Activated T-cell treated with anti-CD3 and anti-CD28 coated beads, Interleukin-2, amount 50 U/mL, for 4 hours (primary cell): Measurements from ENCODE around the gene MIGA2. TPM values are rescaled to one million over a fixed set of nuclear protein-coding genes. Genes with fewer than 3 reads are reported as not detected.
A peak's percentile ranks its signal among the peaks of the same experiment; 100 is the strongest.

Source experiments
- ATAC-seq, 2 donors: fragments of 200-7000 bp; cut with Tn5 transposase; one replicate each; pipeline ENCODE4 v1.10.0; 2021
- DNase-seq: peaks from one replicate; pipeline ENCODE4 v3.0.0-alpha.2; 2020
- H3K27me3 Mint-ChIP-seq: one replicate; pipeline ENCODE4 v1.8.0; 2021; ENCODE audit warnings: low read depth, mixed read lengths
- H3K36me3 Mint-ChIP-seq: one replicate; pipeline ENCODE4 v1.8.0; 2022; ENCODE audit warnings: mixed read lengths; ENCODE audit not compliant: insufficient read depth
- H3K4me1 Mint-ChIP-seq: one replicate; pipeline ENCODE4 v1.8.0; 2021; ENCODE audit warnings: low read depth, mixed read lengths
- H3K4me3 Mint-ChIP-seq: one replicate; pipeline ENCODE4 v1.8.0; 2021; ENCODE audit warnings: mild to moderate bottlenecking, moderate library complexity, mixed read lengths
- H3K9me3 Mint-ChIP-seq: one replicate; pipeline ENCODE4 v1.8.0; 2021; ENCODE audit warnings: mixed read lengths
- total RNA-seq, 3 donors: library from RNA; stranded (reverse); gene quantifications; one replicate each; pipeline ENCODE4 v1.2.1, GENCODE V29; 2021

Gene MIGA2
- total RNA-seq, 3 donors from 2014 or later = 42.4 to 50.9 (median 46.6) TPM

DNA sequence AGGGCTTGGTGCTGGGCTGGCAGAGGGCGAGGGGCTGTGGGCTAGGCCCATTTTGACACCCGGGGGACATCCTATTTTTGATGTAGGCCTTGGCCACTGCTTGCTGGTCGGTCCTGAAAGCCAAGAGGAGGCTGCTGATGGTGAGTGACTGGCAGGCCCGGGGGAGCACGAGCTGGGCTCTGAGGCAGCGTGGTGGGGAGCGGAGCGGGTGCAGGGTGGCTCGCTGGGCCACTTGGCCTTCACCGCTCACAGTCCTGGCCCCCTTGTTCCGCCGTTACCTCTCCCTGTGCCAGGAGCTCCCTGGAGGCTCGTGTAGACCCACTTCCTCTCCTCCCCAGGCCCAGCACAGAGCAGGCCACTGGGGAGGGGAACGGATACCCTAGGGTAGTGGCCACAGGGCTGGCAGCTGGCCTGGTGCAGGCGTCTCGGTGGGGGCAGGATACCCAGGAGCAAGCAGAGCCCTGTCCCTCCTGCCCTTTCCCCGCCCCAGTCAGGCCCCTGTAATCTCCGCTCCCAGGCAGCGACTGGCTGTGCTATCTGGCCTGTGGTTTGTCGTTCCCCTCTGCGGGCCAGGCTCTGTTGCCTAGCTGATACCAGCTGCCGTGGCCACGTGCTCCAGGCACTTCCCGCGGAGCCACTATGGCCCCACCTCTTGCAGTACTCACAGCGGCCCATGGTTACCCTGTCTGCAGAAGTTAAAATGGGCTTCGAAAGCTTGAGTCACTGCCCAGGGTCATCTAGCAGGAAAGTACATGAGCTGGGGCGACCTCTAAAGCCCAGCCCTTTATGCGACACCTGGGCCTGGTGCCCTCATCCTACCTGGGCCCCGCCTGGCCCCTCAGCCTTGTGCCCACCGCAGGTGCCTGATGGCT lies 32.8 kb downstream of the MIGA2 start:
- Mint-ChIP-seq H3K36me3 (no peaks in the 10 kb centered on the region), H3K9me3 (no peaks in the 10 kb centered on the region), H3K4me1 (peaks cover 31% of the 10 kb centered on the region), H3K27me3 (no peaks in the 10 kb centered on the region), H3K4me3 (peak overlapping the region; percentile 37)
- DNase-seq (peak; percentile 37), ATAC-seq (peak; percentile 84 to 85)

DNA sequence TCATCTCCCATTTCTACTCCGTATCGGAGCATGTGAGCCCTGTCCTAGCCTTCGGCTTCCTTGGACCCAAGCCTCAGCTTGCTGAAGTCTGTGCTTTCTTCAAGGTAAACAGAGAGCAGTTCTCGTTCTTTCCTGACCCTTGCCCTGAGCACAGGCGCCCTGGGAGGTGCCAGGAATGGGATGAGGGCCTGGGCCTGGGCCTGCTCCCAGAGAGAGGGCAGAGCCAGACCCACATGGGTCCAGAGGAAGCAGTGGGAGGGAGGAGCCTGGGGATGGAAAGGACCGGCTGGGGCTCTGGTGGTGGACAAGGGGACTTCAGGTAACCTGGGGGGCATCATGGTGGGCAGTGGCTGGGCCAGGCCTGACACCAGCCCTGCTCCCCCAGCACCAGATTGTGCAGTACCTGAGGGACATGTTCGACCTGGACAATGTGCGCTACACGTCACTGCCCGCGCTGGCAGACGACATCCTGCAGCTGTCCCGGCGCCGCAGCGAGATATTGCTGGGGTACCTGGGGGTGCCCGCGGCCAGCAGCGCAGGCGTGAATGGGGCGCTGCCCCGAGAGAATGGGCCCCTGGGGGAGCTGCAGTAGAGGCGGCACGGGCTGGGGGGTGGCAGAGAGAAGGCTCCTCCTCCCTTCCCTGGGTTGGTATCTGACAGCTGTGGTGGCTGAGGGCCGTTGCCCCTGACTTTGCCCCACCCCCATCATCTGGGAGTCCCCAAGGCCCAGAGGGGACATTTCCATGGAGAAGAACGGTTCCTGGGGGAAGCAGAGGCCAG lies 33.6 kb downstream of the MIGA2 start:
- Mint-ChIP-seq H3K36me3 (no peaks in the 10 kb centered on the region), H3K4me1 (peaks cover 32% of the 10 kb centered on the region), H3K9me3 (no peaks in the 10 kb centered on the region), H3K4me3 (no peak overlapping the region), H3K27me3 (no peaks in the 10 kb centered on the region)
- no peak for DNase-seq
- no peak for ATAC-seq

DNA sequence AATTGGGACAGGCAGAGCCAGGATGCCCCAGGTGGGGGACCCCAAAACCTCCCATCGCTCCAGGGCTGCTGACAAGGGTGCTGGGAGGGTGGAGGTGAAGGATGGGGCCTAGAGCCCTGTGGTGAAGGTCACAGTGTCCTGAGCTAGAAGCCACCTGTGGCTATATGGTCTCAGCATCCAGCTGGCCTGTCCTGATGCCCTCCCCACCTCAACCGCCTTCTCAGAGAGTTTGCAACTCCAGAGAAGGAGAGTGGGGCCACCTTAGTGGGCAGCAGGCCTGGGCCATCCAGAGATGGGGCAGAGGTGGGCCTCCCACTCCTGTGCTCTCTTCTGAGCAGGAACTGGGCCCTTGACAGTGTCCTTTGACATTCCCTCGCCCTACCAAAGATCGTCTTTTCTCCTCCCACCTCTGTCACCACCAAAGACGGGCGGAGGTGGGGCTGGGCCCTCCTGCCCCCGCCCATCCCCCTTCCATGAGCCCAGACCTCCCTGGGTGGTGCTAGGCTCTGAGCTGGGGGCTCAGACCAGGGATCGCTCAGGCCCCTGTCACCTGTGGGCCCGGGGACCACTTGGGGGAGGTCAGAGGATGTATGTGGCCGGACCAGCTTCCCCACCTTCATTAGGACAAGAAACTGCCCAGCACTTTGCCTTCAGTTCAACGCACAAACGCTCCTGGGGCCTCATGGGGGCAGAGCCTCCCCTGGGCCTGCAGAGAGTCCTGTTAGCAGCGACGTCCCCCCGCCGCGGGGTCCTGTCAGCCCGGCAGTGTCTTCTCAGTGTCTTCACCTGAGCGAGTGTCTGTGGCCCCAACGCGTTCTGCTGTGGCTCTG lies 34.5 kb downstream of the MIGA2 start:
- H3K9me3 Mint-ChIP-seq = no peaks in the 10 kb centered on the region
- H3K4me3 Mint-ChIP-seq = no peak overlapping the region
- DNase-seq (no peak), ATAC-seq (no peak)
- no peaks in the 10 kb centered on the region for H3K27me3 Mint-ChIP-seq
- no peaks in the 10 kb centered on the region for H3K36me3 Mint-ChIP-seq
- H3K4me1 Mint-ChIP-seq = peaks cover 32% of the 10 kb centered on the region

DNA sequence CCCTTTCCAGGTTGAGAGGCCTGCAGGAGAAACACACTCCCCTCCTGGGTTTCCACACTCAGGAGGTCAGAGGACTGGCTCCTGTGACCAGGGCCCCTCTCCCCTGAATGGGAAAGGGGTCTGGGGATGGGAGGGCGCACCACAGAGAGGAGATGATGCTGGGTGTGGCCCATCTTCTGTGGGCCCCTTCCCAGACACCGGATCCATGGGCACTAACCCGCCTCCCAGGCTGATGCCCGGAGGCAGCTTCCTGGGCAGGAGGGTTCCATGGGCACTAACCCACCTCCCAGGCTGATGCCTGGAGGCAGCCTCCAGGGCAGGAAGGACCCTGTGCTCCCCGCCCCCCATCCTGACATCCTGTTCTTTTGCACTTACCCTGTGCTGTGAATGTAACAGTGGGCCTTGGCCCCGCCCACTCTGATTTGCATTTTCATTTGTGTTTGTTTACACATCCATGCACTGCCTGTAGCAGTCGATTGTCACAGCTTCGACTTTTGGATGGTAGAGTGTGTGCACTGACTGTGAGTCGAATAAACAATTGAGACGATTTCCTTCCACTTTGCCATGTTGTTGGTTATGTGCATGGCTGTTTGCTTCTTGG lies 35.2 kb downstream of the MIGA2 start:
- H3K9me3 Mint-ChIP-seq = no peaks in the 10 kb centered on the region
- no peak overlapping the region for H3K4me3 Mint-ChIP-seq
- ATAC-seq (no peak), DNase-seq (no peak)
- no peaks in the 10 kb centered on the region for H3K27me3 Mint-ChIP-seq
- H3K36me3 Mint-ChIP-seq = no peaks in the 10 kb centered on the region
- peaks cover 32% of the 10 kb centered on the region for H3K4me1 Mint-ChIP-seq

DNA sequence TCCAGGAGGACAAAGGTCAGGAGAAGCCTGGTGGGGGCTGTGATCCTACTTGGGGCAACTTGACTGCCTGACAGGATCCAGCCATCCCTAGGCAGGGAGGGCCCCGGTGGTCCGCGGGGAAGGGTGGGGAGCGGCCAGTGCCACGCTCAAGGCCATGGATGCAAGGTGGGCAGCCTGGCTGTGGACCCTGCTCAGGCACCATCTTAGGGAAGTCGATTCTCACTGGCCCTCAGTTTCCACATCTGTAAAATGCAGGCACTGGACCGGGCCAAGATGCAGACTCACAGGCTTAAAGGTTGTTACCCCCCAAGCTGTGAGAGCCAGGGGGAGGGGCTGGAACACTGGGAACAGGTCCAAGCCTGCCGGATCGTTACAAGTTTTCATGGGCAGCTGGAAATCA lies 35.7 kb downstream of the MIGA2 start:
- no peaks in the 10 kb centered on the region for H3K27me3 Mint-ChIP-seq
- H3K36me3 Mint-ChIP-seq = no peaks in the 10 kb centered on the region
- DNase-seq = no peak
- H3K4me1 Mint-ChIP-seq = peaks cover 32% of the 10 kb centered on the region
- H3K9me3 Mint-ChIP-seq = no peaks in the 10 kb centered on the region
- no peak overlapping the region for H3K4me3 Mint-ChIP-seq
- ATAC-seq = no peak

DNA sequence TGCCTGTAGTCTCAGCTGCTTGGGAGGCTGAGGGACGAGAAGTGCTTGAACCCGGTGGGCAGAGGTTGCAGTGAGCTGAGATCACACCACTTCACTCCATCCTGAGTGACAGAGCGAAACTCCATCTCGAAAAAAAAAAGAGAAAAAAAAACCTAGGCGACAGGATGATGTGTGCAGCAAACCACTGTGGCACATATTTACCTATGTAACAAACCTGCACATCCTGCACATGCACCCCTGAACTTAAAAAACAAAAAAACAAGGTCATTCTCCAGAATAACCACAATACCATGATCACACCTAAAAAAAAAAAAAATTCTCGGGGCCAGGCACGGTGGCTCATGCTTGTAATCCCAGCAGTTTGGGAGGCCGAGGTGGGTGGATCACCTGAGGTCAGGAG lies 37.0 kb downstream of the MIGA2 start:
- no peak for ATAC-seq
- no peaks in the 10 kb centered on the region for H3K36me3 Mint-ChIP-seq
- no peak for DNase-seq
- no peaks in the 10 kb centered on the region for H3K9me3 Mint-ChIP-seq
- no peaks in the 10 kb centered on the region for H3K27me3 Mint-ChIP-seq
- H3K4me3 Mint-ChIP-seq = no peak overlapping the region
- H3K4me1 Mint-ChIP-seq = peaks cover 28% of the 10 kb centered on the region

DNA sequence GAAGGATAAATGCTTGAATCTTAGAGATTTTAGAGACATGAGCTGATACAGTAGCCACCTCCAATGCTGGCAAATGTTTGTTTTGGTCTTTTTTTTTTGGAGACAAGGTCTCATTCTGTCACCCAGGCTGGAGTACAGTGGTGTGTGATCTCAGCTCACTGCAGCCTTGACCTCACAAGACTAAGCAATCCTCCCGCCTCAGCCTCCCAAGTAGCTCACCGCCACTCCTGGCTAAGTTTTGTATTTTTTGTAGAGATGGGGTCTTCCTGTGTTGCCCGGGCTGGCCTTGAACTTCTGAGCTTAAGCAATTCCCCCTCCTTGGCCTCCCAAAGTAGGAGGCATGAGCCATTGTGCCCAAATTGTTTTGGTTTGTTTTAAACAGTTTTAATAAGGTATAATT lies 37.7 kb downstream of the MIGA2 start:
- H3K36me3 Mint-ChIP-seq = no peaks in the 10 kb centered on the region
- no peaks in the 10 kb centered on the region for H3K27me3 Mint-ChIP-seq
- no peak overlapping the region for H3K4me3 Mint-ChIP-seq
- H3K4me1 Mint-ChIP-seq = peaks cover 22% of the 10 kb centered on the region
- DNase-seq = no peak
- no peaks in the 10 kb centered on the region for H3K9me3 Mint-ChIP-seq
- no peak for ATAC-seq

DNA sequence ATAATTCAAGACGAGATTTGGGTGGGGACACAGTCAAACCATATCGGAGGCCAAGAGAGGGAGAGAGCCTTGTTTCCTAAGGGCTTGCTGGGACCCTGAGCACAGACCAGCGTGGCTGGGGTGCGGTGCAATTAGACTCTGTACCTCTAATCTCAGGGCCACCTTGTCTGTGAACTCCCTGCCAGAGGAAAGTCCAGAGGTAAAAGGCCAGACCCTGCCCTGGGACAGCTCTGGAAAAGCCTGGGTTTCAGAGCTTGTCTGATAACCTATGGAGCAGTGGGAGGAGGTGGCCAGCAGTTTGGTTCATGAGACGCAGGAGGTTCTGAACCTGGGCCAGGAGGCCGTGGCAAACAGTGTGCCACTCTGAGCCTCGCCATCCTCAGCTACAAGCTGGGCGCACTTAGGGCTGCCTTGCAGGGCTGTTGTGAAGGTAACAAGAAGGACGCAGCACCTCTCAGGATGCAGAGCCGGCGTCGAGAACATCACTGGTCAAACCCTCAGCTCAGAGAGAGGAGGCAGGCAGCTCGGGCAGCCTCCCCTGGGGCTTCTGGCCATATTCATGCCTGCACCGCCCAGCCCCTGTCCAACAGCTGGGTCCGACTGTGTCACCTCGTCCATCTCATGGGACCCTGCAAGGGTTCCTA lies 39.7 kb downstream of the MIGA2 start:
- H3K4me1 Mint-ChIP-seq = peaks cover 27% of the 10 kb centered on the region
- ATAC-seq = no peak
- DNase-seq = no peak

DNA sequence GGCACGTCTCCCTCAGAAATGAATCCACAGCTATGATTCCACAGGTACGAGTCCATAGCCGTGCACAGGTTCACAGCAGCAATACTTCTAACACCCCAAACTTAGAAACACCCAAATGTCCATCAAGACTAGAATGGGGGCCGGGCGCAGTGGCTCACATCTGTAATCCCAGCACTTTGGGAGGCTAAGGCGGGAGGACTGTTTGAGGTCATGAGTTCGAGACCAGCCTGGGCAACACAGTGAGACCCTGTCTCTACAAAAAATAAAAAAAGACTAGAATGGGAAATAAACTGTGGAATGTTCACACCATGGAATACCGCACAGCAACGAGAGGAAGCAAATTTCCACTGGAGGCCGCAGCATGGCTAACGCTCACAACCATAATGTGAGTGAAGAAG lies 40.2 kb downstream of the MIGA2 start:
- Mint-ChIP-seq H3K4me3 (no peak overlapping the region), H3K9me3 (no peaks in the 10 kb centered on the region), H3K27me3 (no peaks in the 10 kb centered on the region), H3K4me1 (peaks cover 23% of the 10 kb centered on the region), H3K36me3 (no peaks in the 10 kb centered on the region)
- no peak for DNase-seq
- ATAC-seq = no peak

More for the DNA sequence above, 39.7 kb downstream of the MIGA2 start:
- H3K9me3 Mint-ChIP-seq = no peaks in the 10 kb centered on the region
- no peaks in the 10 kb centered on the region for H3K36me3 Mint-ChIP-seq
- H3K27me3 Mint-ChIP-seq = no peaks in the 10 kb centered on the region
- H3K4me3 Mint-ChIP-seq = no peak overlapping the region

DNA sequence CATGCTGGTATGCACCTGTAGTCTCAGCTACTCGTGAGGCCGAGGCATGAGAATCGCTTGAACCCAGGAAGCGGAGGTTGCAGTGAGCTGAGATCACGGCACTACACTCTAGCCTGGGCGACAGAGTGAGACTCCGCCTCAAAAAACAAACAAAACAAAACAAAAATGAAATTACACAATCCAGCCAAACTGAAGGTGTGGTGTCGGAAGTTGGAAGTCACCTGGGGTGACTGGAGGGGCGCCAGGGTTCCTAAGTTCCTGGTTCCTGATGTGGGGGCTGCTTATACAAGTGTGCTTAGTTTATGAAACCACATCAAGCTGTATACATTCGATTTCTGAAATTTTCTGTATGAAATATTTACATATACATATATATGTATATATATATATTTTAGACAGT lies 40.8 kb downstream of the MIGA2 start:
- Mint-ChIP-seq H3K36me3 (no peaks in the 10 kb centered on the region), H3K27me3 (no peaks in the 10 kb centered on the region), H3K4me3 (no peak overlapping the region), H3K4me1 (peaks cover 23% of the 10 kb centered on the region), H3K9me3 (no peaks in the 10 kb centered on the region)
- DNase-seq (no peak), ATAC-seq (no peak)

DNA sequence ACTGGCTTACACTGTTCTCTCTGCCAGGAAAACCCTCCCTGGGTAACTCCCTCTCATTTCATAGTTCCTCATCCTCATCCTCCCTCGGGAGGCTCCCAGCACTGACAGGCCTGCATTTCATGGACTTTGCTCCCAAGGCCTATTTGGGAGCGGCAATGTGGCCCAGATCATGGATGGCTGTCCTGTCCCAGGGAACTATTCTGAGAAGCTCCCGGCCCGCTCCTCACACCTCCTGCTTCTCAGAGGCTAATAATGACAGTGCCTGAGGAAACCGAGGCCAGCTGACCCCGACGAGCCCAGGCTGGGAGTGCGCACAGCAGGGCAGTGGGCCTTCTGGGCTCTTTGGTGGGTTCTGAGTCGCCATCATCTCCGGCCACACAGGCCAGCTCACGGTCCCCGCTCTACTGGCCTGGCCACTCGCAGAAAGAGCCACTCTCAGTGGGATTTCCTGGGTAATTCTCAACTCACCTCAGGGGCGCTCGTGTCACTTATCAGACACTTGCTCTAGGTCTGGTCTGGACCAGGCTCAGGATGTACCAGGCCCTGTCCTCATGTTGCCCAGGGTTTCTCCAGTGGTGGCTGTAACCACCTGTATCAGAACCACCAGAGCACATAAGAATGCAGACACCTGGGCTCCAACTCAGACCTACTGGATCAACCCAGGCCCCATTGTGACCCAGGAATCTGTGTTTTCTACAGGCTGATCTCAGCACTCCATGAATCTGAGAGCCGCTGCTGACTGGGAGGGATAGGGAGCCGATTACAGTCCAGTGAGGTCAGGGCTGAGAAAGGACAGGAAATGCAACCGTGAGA lies 42.5 kb downstream of the MIGA2 start:
- DNase-seq = no peak
- no peak for ATAC-seq
- no peaks in the 10 kb centered on the region for H3K27me3 Mint-ChIP-seq

DNA sequence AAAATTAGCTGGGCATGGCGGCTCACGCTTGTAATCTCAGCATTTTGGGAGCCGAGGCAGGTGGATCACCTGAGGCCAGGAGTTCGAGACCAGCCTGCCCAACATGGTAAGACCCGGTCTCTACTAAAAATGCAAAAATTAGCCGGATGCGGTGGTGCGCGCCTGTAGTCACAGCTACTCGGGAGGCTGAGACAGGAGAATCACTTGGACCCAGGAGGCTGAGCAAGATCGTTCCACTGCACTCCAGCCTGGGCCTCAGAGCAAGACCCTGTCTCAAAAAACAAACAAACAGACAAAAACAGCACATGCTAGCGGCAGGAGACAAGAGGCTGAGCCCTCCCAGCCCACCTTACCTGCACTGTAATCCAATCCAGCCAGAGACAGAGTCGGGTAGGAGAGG lies 43.4 kb downstream of the MIGA2 start:
- no peaks in the 10 kb centered on the region for H3K36me3 Mint-ChIP-seq
- H3K27me3 Mint-ChIP-seq = no peaks in the 10 kb centered on the region
- H3K4me3 Mint-ChIP-seq = peak overlapping the region; percentile 89
- H3K4me1 Mint-ChIP-seq = peaks cover 22% of the 10 kb centered on the region
- H3K9me3 Mint-ChIP-seq = no peaks in the 10 kb centered on the region
- DNase-seq = no peak
- no peak for ATAC-seq

More for the DNA sequence above, 42.5 kb downstream of the MIGA2 start:
- Mint-ChIP-seq H3K4me3 (peak overlapping the region; percentile 48), H3K9me3 (no peaks in the 10 kb centered on the region), H3K4me1 (peaks cover 24% of the 10 kb centered on the region), H3K36me3 (no peaks in the 10 kb centered on the region)

DNA sequence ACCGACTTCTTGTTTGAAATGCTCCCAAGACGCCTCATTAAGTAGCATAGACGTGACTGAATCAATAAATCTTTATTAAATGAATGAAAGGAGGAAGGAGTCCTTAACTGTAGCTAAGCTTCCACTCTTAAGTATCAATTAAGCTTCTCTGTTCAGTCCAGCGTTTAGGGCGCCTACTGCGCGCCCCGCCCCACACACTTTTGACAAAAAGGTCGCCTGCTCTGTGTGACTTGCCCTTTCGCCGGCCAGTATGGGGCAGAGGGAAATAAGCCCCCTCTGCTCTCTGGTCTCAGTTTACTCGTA lies 43.8 kb downstream of the MIGA2 start:
- Mint-ChIP-seq H3K36me3 (no peaks in the 10 kb centered on the region), H3K9me3 (no peaks in the 10 kb centered on the region), H3K4me1 (peaks cover 22% of the 10 kb centered on the region), H3K4me3 (peak overlapping the region; percentile 89), H3K27me3 (no peaks in the 10 kb centered on the region)
- no peak for ATAC-seq
- DNase-seq = no peak
